Measurements from ENCODE around the gene PLEKHG4B.
A peak's percentile ranks its signal among the peaks of the same experiment; 100 is the strongest.
"Not testable (repeated sequence)": the region's sequence is repeated elsewhere in the genome, so short reads cannot be mapped to it uniquely, and the experiment has no call there.

The PLEKHG4B gene, protein sequence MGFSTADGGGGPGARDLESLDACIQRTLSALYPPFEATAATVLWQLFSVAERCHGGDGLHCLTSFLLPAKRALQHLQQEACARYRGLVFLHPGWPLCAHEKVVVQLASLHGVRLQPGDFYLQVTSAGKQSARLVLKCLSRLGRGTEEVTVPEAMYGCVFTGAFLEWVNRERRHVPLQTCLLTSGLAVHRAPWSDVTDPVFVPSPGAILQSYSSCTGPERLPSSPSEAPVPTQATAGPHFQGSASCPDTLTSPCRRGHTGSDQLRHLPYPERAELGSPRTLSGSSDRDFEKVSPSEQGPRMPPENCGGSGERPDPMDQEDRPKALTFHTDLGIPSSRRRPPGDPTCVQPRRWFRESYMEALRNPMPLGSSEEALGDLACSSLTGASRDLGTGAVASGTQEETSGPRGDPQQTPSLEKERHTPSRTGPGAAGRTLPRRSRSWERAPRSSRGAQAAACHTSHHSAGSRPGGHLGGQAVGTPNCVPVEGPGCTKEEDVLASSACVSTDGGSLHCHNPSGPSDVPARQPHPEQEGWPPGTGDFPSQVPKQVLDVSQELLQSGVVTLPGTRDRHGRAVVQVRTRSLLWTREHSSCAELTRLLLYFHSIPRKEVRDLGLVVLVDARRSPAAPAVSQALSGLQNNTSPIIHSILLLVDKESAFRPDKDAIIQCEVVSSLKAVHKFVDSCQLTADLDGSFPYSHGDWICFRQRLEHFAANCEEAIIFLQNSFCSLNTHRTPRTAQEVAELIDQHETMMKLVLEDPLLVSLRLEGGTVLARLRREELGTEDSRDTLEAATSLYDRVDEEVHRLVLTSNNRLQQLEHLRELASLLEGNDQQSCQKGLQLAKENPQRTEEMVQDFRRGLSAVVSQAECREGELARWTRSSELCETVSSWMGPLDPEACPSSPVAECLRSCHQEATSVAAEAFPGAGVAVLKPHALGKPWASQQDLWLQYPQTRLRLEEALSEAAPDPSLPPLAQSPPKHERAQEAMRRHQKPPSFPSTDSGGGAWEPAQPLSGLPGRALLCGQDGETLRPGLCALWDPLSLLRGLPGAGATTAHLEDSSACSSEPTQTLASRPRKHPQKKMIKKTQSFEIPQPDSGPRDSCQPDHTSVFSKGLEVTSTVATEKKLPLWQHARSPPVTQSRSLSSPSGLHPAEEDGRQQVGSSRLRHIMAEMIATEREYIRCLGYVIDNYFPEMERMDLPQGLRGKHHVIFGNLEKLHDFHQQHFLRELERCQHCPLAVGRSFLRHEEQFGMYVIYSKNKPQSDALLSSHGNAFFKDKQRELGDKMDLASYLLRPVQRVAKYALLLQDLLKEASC (N-terminal part only)

DNA sequence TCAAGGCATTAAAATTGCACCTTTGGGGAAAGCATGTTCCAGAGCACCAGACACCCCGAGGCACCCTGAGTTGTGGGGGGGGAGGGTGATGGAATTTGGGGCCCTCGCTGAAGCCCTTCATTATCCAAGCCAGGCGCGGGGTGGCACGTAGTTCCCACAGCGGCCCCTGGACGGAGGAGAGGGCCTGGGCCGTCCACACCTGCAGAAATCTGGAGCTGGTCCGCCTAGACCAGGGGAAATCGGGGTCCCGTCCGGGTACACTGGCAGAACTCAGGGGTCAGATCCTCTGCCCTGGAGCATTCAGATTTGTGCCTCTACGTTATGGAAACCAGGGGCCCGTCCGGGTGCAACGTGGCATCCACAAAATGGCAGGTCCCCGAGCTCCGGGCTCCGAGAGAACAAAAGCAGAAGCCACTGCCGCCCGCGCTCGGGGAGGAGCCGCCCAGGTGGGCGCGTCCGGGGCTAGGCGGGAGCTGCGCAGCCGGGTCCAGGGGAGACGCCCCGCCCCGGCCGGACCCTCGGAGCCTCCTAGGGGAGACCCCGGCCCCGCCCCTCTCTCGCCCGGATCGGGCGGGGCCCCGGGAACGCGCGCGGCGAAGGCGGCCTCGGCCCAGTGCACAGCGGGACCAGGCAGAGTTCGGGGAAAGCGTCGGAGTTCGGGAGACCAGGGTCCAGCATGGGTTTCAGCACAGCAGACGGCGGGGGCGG is at the start of gene PLEKHG4B:
Gene PLEKHG4B (plus strand): TSS at position 613 of the 708 bp plus-strand sequence. CDS start 64 bp downstream, at position 677.
- DNase-seq, result peak; percentile 70

GRCh38 chr5:42250-42649 is 49.7 kb upstream of the PLEKHG4B start:
- DNase-seq, result no peak

GRCh38 chr5:48192-48591 is 43.8 kb upstream of the PLEKHG4B start:
- DNase-seq, result no peak

- DNase-seq, result not testable (repeated sequence)
Measured at GRCh38 chr5:49530-49929, 42.4 kb upstream of the PLEKHG4B start.

DNA sequence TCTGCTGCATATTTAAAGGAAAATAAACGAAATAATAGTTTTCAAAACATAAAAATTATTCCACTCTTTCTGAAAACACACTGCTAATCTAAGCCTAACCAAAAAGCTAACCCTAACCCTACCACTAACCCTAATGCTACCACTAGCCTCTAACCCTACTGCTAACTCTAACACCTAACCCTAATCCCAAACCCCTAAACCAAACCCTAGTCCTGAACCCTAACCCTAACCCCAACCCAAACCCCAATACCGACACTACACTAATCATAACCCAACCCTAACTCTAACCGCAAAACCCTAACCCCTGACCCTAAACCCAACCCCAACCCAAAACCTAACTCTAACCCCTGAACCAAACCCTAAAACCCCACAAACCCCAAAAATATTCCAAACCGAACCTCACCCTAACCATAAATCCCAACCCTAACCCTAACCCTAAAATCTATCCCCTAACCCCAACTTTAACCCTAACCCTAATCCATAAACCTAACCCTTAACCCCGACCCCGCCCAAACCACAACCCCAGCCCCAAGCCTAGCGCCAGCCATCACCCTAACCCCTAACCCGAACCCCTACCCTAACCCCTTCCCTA is 41.9 kb upstream of the PLEKHG4B start:
- no peak for DNase-seq

DNA sequence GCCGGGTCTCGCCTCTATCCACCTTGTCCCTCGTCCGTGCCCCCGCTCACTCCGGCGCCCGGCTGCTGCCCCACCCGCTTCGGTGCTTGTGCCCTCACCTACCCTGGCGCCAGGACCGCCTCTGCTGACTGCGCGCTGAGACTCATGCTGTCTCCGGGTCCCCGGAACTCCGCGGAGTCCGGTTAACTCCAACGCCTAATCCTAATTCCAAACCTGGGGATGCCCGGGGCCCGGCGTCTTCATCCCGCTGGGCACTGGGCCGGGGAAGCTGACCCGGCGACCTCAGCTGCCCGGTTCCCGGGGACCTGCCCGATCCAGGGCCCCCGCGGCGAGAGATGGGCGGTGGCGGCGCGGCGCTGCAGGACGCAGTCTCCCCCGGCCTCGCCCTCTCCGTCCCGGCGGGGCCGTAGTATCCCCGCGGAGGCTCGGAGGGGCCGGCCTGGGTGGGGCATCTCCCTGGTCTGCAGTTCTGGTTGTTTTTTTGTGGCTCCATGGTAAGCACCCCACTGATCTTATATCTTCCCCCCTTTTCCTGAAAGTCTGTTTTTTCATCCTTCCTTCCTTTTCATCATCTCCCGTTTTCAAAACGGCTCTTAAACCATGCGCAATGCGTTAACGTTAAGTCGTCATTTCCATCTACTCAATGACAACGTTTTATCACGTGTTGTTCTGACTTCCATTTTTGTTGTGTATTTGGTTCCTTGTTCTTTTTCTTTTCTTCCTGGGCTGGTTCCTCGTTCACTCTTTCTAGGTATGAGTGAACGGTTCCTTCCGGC is 41.1 kb upstream of the PLEKHG4B start:
- DNase-seq, result no peak

GRCh38 chr5:51500-51823 is 40.5 kb upstream of the PLEKHG4B start:
- DNase-seq, result no peak

- DNase-seq, result peak; percentile 32
Measured at GRCh38 chr5:53381-54174, 38.4 kb upstream of the PLEKHG4B start.

DNA sequence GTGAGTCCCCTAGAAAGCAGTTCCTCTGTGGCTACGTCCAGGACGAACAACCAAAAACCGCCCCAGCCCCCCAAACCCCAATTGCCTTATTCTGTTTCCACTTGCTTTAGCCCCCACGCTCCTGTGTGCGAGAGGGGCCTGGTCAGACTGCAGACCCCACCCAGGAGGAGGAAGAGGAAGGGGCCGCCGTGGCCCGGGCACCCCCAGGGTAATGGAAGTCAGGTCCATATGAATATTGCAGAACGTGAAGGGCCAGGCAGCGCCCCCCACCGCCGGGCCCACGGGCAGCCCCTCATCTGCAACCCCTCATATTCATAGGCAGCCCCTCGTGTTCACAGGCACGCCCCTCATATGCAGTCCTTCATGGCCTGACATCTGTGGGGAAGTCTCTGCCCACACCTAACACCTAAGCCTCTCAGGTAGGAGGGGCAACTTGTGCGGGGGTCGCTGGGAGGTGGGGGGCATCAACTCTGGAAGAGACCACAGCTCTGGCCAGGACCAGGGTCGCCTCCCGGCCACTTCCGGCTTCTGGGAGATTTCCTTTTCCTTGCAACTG is 37.7 kb upstream of the PLEKHG4B start:
- DNase-seq, result no peak

- DNase-seq, result no peak
Measured at GRCh38 chr5:54876-55569, 36.9 kb upstream of the PLEKHG4B start.

DNA sequence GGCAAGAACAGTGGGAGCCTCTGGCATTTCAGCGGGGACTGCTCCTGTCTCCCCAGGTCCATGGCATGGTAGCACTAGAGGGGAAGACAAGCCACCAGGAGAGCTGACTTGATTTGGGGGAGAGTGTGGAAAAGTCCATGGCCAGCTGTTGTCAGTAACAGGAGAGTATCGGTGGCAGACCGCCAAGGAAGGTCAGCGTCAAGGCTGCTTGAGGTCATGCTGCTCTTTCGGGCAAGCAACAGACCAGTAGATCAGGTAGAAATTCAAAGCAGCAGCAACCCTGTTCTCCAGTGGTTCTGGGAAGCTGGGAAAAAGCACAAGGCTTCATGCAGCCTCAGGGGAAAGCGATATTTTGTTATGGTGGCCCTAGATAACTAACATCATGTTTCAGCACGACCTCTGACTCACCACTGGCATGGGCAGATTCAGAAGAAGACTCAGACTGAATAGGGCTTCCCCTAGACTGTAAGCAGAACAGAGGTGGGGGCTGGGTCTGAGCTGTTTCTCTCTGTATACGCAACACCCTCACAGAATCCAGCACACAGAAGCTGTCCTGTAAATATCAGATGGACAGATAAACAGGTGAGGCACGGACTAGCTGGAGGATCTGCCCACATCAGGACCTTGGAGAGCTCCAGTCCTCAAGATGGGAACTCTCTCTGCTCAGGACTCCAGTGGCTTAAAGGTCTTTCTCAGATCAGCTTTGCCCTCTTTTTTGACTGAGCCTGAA is 35.2 kb upstream of the PLEKHG4B start:
- DNase-seq, result no peak

DNA sequence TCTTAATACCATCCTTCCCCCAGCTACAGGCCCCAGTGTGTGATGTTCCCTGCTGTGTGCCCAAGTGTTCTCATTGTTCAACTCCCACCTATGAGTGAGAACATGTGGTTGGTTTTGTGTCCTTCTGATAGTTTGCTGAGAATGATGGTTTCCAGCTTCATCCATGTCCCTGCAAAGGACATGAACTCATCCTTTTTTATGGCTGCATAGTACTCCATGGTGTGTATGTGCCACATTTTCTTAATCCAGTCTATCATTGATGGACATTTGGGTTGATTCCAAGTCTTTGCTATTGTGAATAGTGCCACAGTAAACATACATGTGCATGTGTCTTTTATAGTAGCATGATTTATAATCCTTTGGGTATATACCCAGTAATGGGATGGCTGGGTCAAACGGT is 31.7 kb upstream of the PLEKHG4B start:
- not testable (repeated sequence) for DNase-seq

GRCh38 chr5:70440-70839 is 21.5 kb upstream of the PLEKHG4B start:
- DNase-seq, result no peak

- not testable (repeated sequence) for DNase-seq
Measured at GRCh38 chr5:72316-73180, 19.4 kb upstream of the PLEKHG4B start.

DNA sequence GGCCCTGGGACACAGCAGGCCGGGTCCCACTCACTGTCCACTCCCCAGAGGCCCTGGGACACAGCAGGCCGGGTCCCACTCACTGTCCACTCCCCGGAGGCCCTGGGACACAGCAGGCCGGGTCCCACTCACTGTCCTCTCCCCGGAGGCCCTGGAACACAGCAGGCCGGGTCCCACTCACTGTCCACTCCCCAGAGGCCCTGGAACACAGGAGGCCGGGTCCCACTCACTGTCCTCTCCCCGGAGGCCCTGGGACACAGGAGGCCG is 18.9 kb upstream of the PLEKHG4B start:
- DNase-seq, result not testable (repeated sequence)

- no peak for DNase-seq
Measured at GRCh38 chr5:73768-74502, 18.0 kb upstream of the PLEKHG4B start.

DNA sequence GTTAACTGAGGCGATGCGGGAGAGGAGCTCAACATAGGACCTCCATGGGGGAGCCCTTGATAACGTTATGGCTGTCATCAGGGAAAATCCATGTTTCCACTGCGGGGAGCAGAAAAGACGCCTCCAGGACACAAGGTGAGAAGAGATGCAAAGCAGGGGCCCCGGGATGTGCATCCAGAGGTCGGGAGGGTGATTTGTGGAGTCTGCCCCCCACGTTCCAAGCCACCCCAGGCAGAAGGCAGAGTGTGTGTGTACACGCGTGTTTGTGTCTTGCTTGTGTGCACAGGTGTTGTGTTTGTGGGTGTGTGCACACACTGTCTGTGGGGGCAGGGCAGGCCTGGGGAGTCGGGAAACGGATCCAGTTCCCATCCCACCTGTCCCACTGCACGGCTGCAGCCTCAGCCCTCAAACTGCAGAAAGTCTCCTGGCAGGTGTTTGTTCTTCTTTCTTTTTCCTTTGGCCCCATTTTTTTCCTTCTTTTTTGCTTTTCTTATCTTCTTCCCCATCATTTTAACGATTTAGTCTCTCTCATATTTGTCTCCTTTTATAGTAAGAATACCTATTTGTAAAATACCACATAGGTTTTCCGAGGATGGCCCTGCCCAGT is 17.4 kb upstream of the PLEKHG4B start:
- DNase-seq, result no peak

All from NCI-H1092 (cell line).